HepG2 (cell line): ENCODE data around the gene CCDC86. TPM values are rescaled to one million over a fixed set of nuclear protein-coding genes. Genes with fewer than 3 reads are reported as not detected.
A peak's percentile ranks its signal among the peaks of the same experiment; 100 is the strongest.

Experiments
- ATAC-seq: fragments of 200-7000 bp; cut with Tn5 transposase; 3 replicates; pipeline ENCODE4 v1.9.1; 2020; ENCODE audit warnings: mild to moderate bottlenecking, moderate library complexity
- BruUV-seq: library from RNA; stranded (reverse); fragments of 400-500 nt; replicated peaks from 2 replicates; lab custom pipeline; 2021; lab: Mats Ljungman, UMichigan
- CTCF ChIA-PET: fragments of 300-600 bp; formaldehyde crosslinking; extraction: SDS; loops from one replicate; lab custom pipeline; 2021; ENCODE audit warnings: low total read pairs, inconsistent platforms, low intra/inter-chr PET ratio; lab: Yijun Ruan, JAX
- POLR2A ChIA-PET: fragments of 350-600 bp; sonication (Branson Sonifier 250); formaldehyde crosslinking; loops from one replicate; lab custom pipeline; 2020; ENCODE audit warnings: antibody characterized with exemption, inconsistent platforms; lab: Yijun Ruan, JAX
- DNase-seq: peaks from one replicate; pipeline ENCODE4 v3.0.0-alpha.2; 2015; ENCODE audit warnings: low spot score
- FAIRE-seq: peaks from 3 replicates; lab custom pipeline; 2011; peaks lifted over from hg19 to GRCh38; lab: Jason Lieb, UNC
- H2AFZ ChIP-seq: one replicate; pipeline ENCODE4 v1.6.1; 2011; ENCODE audit warnings: low read length, inconsistent platforms
- H3K27ac ChIP-seq: fragments of 300-600 bp; 3 replicates; pipeline ENCODE4 v1.8.0; 2011; ENCODE audit warnings: mixed run types, mild to moderate bottlenecking, mixed read lengths, low read length, inconsistent platforms; ENCODE audit not compliant: insufficient read depth; ENCODE audit errors: extremely low read length
- H3K27me3 ChIP-seq, 2 experiments: fragments of 200-600 bp in 1 of 2; 2 replicates in 1 of 2; 3 replicates in 1 of 2; pipeline versions ENCODE4 v1.6.0 to v1.8.0; 2011; ENCODE audit warnings: low read length in 2 of 2, mild to moderate bottlenecking in 2 of 2, moderate library complexity in 2 of 2, inconsistent platforms in 1 of 2; ENCODE audit not compliant: insufficient read depth in 2 of 2, control insufficient read depth in 1 of 2
- H3K36me3 ChIP-seq, 2 experiments: fragments of 200-600 bp in 1 of 2; replicated peaks in 1 of 2; 2 replicates in 1 of 2; 3 replicates in 1 of 2; pipeline versions ENCODE4 v1.5.1 to v1.8.0; 2011; ENCODE audit warnings: low read length in 2 of 2, inconsistent platforms in 1 of 2; ENCODE audit not compliant: insufficient read depth in 2 of 2, control insufficient read depth in 1 of 2
- H3K4me1 ChIP-seq: 2 replicates; pipeline ENCODE4 v1.5.1; 2012; ENCODE audit warnings: low read length, inconsistent platforms; ENCODE audit not compliant: insufficient read depth
- H3K4me2 ChIP-seq: 2 replicates; pipeline ENCODE4 v1.6.0; 2011; ENCODE audit warnings: low read depth, low read length, inconsistent platforms
- H3K4me3 ChIP-seq, 3 experiments: fragments of 200-600 bp in 1 of 3; sonication (generic), shearing (Covaris generic) in 1 of 3; replicated peaks in 1 of 3; 2 replicates each; pipeline ENCODE4 v1.5.1; 2011 to 2016; ENCODE audit warnings: low read length in 3 of 3, inconsistent platforms in 2 of 3, low read depth in 2 of 3, mild to moderate bottlenecking in 2 of 3, control low read depth in 1 of 3, mixed read lengths in 1 of 3; ENCODE audit not compliant: insufficient read depth in 1 of 3
- H3K79me2 ChIP-seq: one replicate; pipeline ENCODE4 v1.6.1; 2011; ENCODE audit warnings: low read length, inconsistent platforms; ENCODE audit not compliant: insufficient read depth
- H3K9ac ChIP-seq: 2 replicates; pipeline ENCODE4 v1.6.0; 2011; ENCODE audit warnings: mild to moderate bottlenecking, low read depth, low read length, inconsistent platforms; ENCODE audit not compliant: insufficient read depth
- H3K9me3 ChIP-seq: 2 replicates; pipeline ENCODE4 v1.5.1; 2012; ENCODE audit warnings: mild to moderate bottlenecking, low read length
- H4K20me1 ChIP-seq: 2 replicates; pipeline ENCODE4 v1.6.0; 2011; ENCODE audit warnings: inconsistent platforms, mild to moderate bottlenecking, low read length, moderate library complexity; ENCODE audit not compliant: insufficient read depth
- CEBPG ChIP-seq: IDR thresholded peaks from 2 replicates; pipeline ENCODE4 v1.6.1; 2016
- DR1 ChIP-seq: sonication (generic); formaldehyde crosslinking; IDR thresholded peaks from 2 replicates; pipeline ENCODE4 v1.8.0; 2021; ENCODE audit warnings: mild to moderate bottlenecking, missing genetic modification reagents, inconsistent platforms
- EP300 ChIP-seq, 3 experiments: sonication (generic) in 1 of 3; formaldehyde crosslinking in 1 of 3; IDR thresholded peaks; 2 replicates each; pipeline versions ENCODE4 v1.5.1 to v1.6.1; 2011 to 2020; ENCODE audit warnings: low read depth in 2 of 3, low read length in 2 of 3, borderline replicate concordance in 1 of 3, improper control_type of control experiment in 1 of 3, mild to moderate bottlenecking in 1 of 3, missing genetic modification reagents in 1 of 3, moderate library complexity in 1 of 3
- HDAC1 ChIP-seq: sonication (generic); formaldehyde crosslinking; IDR thresholded peaks from 2 replicates; pipeline ENCODE4 v1.5.1; 2020; ENCODE audit warnings: mild to moderate bottlenecking, missing genetic modification reagents
- JUN ChIP-seq: sonication (generic); formaldehyde crosslinking; IDR thresholded peaks from 2 replicates; pipeline ENCODE4 v1.4.0; 2020; ENCODE audit warnings: mild to moderate bottlenecking, missing genetic modification reagents
- MED13 ChIP-seq: sonication (generic); formaldehyde crosslinking; IDR thresholded peaks from 2 replicates; pipeline ENCODE4 v1.5.0; 2020; ENCODE audit warnings: missing genetic modification reagents
- NONO ChIP-seq, 2 experiments: fragments of 450-650 bp in 1 of 2; sonication (generic) in 1 of 2; formaldehyde crosslinking in 1 of 2; IDR thresholded peaks in 1 of 2; conservative IDR thresholded peaks in 1 of 2; 2 replicates each; pipeline versions ENCODE4 v1.6.1 to v1.8.0; 2017 to 2022; ENCODE audit warnings: mild to moderate bottlenecking in 1 of 2, missing genetic modification reagents in 1 of 2, moderate library complexity in 1 of 2
- PATZ1 ChIP-seq: sonication (generic); formaldehyde crosslinking; IDR thresholded peaks from 2 replicates; pipeline ENCODE4 v1.4.0; 2020; ENCODE audit warnings: missing genetic modification reagents
- PHF21A ChIP-seq: sonication (generic); formaldehyde crosslinking; IDR thresholded peaks from 2 replicates; pipeline ENCODE4 v1.5.0; 2020; ENCODE audit warnings: mild to moderate bottlenecking, missing genetic modification reagents
- POGZ ChIP-seq: sonication (generic); formaldehyde crosslinking; IDR thresholded peaks from 2 replicates; pipeline ENCODE4 v1.4.0; 2020; ENCODE audit warnings: mild to moderate bottlenecking, missing genetic modification reagents
- PPARG ChIP-seq: conservative IDR thresholded peaks from 2 replicates; pipeline ENCODE4 v1.6.1; 2016; ENCODE audit warnings: missing biosample characterization, missing genetic modification reagents
- SALL1 ChIP-seq: sonication (generic); formaldehyde crosslinking; IDR thresholded peaks from 2 replicates; pipeline ENCODE4 v1.8.0; 2022; ENCODE audit warnings: mild to moderate bottlenecking, missing genetic modification reagents
- TCF12 ChIP-seq, 2 experiments: fragments of 450-650 bp in 1 of 2; sonication (generic) in 1 of 2; formaldehyde crosslinking in 1 of 2; IDR thresholded peaks; 2 replicates each; pipeline versions ENCODE4 v1.6.1 to v1.8.0; 2017 to 2022; ENCODE audit warnings: antibody characterized with exemption in 1 of 2, mild to moderate bottlenecking in 1 of 2, missing genetic modification reagents in 1 of 2, moderate library complexity in 1 of 2
- YY1 ChIP-seq: IDR thresholded peaks from 2 replicates; pipeline ENCODE4 v1.6.1; 2011; ENCODE audit warnings: low read length, low read depth, moderate library complexity, mild to moderate bottlenecking; ENCODE audit not compliant: insufficient read depth, insufficient replicate concordance
- ZNF3 ChIP-seq: IDR thresholded peaks from 2 replicates; pipeline ENCODE4 v1.7.0; 2017; ENCODE audit warnings: inconsistent platforms
- ZNF512B ChIP-seq: sonication (generic); formaldehyde crosslinking; IDR thresholded peaks from 2 replicates; pipeline ENCODE4 v1.5.1; 2020; ENCODE audit warnings: missing genetic modification reagents, mild to moderate bottlenecking, borderline replicate concordance
- WGBS: methylation state at CpG from one replicate; pipeline ENCODE4 v1.1.6; 2017; ENCODE audit warnings: low lambda C conversion rate; 5-methylcytosine and 5-hydroxymethylcytosine counted together
- in situ Hi-C: cut with HindIII; loops from 2 replicates; pipeline ENCODE4 v1.10.0; 2017; ENCODE audit warnings: low pct_unique_long_range_greater_than_20kb; ENCODE audit not compliant: extremely low pct_ligation_motif_present
- intact Hi-C: fragments of 100-400 bp; cut with micrococcal nuclease; formaldehyde crosslinking; loops from one replicate; pipeline ENCODE4 v1.10.0; 2022; ENCODE audit not compliant: unreplicated experiment
- polyA plus RNA-seq, 8 experiments: library from polyadenylated mRNA; depleted of rRNA in 3 of 8; stranded (reverse) in 7 of 8; unstranded in 1 of 8; fragments of >200 nt; fragmentation: Illumina TruSeq in 4 of 8; extraction: Trizol in 4 of 8; gene quantifications; 2 replicates each; pipeline versions ENCODE4 v1.2.1 to v1.2.3, GENCODE V29; 2011 to 2016; ENCODE audit warnings: low read depth in 4 of 8, missing spikeins in 1 of 8, mixed read lengths in 1 of 8; ENCODE audit not compliant: insufficient read depth in 1 of 8
- total RNA-seq, 5 experiments: library from RNA; depleted of rRNA; stranded (reverse); fragments of >200 nt; fragmentation: Illumina TruSeq; extraction: Trizol; gene quantifications; 2 replicates each; pipeline ENCODE4 v1.2.3, GENCODE V29; 2016; ENCODE audit warnings: low read depth in 1 of 5

The CCDC86 gene
- total and polyA plus RNA-seq, 2 of the 13 experiments (the other 11 are each of a cell fraction or from before 2014, with no cell fraction given): 33.8 to 37.6 TPM

GRCh38 chr11:60855726-60856633, 14.1 kb downstream of the CCDC86 start, which contains the start of gene PTGDR2:
Gene PTGDR2, minus strand, starts transcription at chr11:60855950. Its CDS starts 2,228 bp downstream, at chr11:60853722.
- H4K20me1 ChIP-seq: no peaks in the 10 kb centered on the region
- H3K27ac ChIP-seq: peak within 1 kb of the TSS; percentile 72
- no peaks in the 10 kb centered on the region for H3K27me3 ChIP-seq
- no TSS peak for BruUV-seq
- H3K9ac ChIP-seq: peak within 1 kb of the TSS; percentile 23
- FAIRE-seq (peak; percentile 85), DNase-seq (peak; percentile 71), ATAC-seq (peak; percentile 83)
- 1% methylated on average over 13 of the region's 14 CpGs for WGBS
- H3K4me2 ChIP-seq: peak within 1 kb of the TSS; percentile 81
- in situ Hi-C loops: no loop called here
- ChIA-PET CTCF (no interaction called here), POLR2A (interaction anchor here (0.7 to 2.6 kb wide), 8 partner anchors 11 to 1187 kb away, joined by 3 to 26 read pairs (median 4); partner anchors contain the start of genes CCDC86 and PRPF19)
- peaks cover 5 to 12% of the 10 kb centered on the region in 2 experiments; a peak in 3 of 5 replicates for H3K36me3 ChIP-seq
- H2AFZ ChIP-seq: no peak within 1 kb of the TSS
- no peaks in the 10 kb centered on the region for H3K9me3 ChIP-seq
- H3K79me2 ChIP-seq: no peaks in the 10 kb centered on the region
- intact Hi-C loops: loop anchor here (1.0 kb wide), 2 partner anchors 11 to 25 kb away; no protein-coding TSS in a partner anchor
- H3K4me3 ChIP-seq: peak within 1 kb of the TSS; percentile 21 to 49 (median 41)
- peaks cover 67% of the 10 kb centered on the region for H3K4me1 ChIP-seq
- no peak for TF ChIP-seq DR1
- TF ChIP-seq TCF12 (IDR thresholded peaks at IDR 0.05): no peak
- TF ChIP-seq TCF12 (CRISPR knock-in tag; IDR thresholded peaks at IDR 0.05): no peak
- TF ChIP-seq YY1: no peak
- peak; percentile 62 for TF ChIP-seq CEBPG (CRISPR knock-in tag)
- TF ChIP-seq ZNF512B (CRISPR knock-in tag): no peak; the same call in 1 of the 2 replicates
- TF ChIP-seq POGZ: 0 out of 2 replicates have a peak, but pooled peaks have one; percentile 36
- no peak for TF ChIP-seq NONO (IDR thresholded peaks at IDR 0.05)
- TF ChIP-seq NONO (CRISPR knock-in tag; conservative IDR thresholded peaks at IDR 0.05): peak; percentile 83
- peak in 1 of 2 experiments; percentile 22; a peak in 1 of 4 replicates for TF ChIP-seq EP300 (IDR thresholded peaks at IDR 0.05; ENCODE audit: low read depth in 2 of 2, low read length in 2 of 2)
- no peak for TF ChIP-seq EP300 (CRISPR knock-in tag; IDR thresholded peaks at IDR 0.05; ENCODE audit: borderline replicate concordance)
- 0 out of 2 replicates have a peak, but pooled peaks have one; percentile 48 for TF ChIP-seq ZNF3 (CRISPR knock-in tag)
- TF ChIP-seq SALL1 (CRISPR knock-in tag): peak; percentile 88
- TF ChIP-seq PPARG (CRISPR knock-in tag): peak; percentile 68
- no peak for TF ChIP-seq JUN (CRISPR knock-in tag)
- TF ChIP-seq PATZ1 (CRISPR knock-in tag): peak; percentile 77
- peak; percentile 74 for TF ChIP-seq HDAC1
- TF ChIP-seq MED13 (CRISPR knock-in tag): 0 out of 2 replicates have a peak, but pooled peaks have one; percentile 38
- peak; percentile 34; the same call in 1 of the 2 replicates for TF ChIP-seq PHF21A (CRISPR knock-in tag)
